OCI-LY1 (cell line): ENCODE results near the gene NECAB2.

ENCODE experiments used
- EZH2 ChIP-seq: fragments of 200-600 bp; sonication (generic), shearing (Covaris generic); IDR thresholded peaks from 2 replicates; pipeline ENCODE4 v1.8.0; 2017; ENCODE audit warnings: borderline replicate concordance, mixed run types, mild to moderate bottlenecking, antibody characterized with exemption, low read length, moderate library complexity, mixed read lengths
- TF ChIP-seq, protein P1 (sequence below): fragments of 200-600 bp; sonication (generic), shearing (Covaris generic); IDR thresholded peaks from 2 replicates; pipeline ENCODE4 v1.5.1; 2017; ENCODE audit warnings: mild to moderate bottlenecking, antibody characterized with exemption, low read length, moderate library complexity, mixed read lengths

DNA sequence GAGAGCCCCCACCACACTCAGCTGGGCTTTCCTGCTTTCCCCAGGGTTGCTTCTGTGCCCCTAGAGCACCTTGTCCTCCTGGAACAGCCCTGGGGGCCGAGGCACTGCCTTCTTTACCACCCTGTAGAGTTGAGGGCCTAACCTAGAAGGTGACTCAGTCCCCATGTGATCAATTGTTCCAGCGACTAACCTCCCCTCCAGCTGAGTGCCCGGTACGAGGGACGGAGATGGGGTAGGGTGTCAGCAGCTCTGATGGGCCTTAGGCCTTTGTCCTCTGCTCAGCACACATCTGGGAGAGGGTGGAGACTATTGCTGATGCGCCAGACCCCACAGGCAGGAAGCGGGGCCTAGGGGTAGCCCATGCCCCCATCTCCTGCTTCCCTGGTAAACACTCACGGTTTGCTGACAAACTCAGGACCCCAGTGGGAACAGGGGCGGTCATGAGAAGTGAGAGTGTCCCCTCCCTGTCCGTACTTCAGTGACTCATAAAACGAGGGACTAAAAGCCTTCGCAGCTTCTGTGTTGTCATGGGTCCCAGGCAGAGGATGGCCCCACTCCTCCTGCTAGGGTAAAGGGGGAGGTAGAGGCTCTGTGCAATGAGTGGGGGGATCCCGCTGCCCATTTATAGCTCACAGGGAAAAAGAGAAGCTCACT lies 33.1 kb downstream of the NECAB2 start:
- TF ChIP-seq, protein P1, sequence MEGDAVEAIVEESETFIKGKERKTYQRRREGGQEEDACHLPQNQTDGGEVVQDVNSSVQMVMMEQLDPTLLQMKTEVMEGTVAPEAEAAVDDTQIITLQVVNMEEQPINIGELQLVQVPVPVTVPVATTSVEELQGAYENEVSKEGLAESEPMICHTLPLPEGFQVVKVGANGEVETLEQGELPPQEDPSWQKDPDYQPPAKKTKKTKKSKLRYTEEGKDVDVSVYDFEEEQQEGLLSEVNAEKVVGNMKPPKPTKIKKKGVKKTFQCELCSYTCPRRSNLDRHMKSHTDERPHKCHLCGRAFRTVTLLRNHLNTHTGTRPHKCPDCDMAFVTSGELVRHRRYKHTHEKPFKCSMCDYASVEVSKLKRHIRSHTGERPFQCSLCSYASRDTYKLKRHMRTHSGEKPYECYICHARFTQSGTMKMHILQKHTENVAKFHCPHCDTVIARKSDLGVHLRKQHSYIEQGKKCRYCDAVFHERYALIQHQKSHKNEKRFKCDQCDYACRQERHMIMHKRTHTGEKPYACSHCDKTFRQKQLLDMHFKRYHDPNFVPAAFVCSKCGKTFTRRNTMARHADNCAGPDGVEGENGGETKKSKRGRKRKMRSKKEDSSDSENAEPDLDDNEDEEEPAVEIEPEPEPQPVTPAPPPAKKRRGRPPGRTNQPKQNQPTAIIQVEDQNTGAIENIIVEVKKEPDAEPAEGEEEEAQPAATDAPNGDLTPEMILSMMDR: no peak
- TF ChIP-seq EZH2: no peak
